ENCODE results near the gene AMPD3.
"Not testable (repeated sequence)": the region's sequence is repeated elsewhere in the genome, so short reads cannot be mapped to it uniquely, and the experiment has no call there.

Gene AMPD3
- 27.0 to 57.8 (median 44.0) reads per million in 4 donors for total RNA-seq

- DNase-seq, result no peak
Observed at GRCh38 chr11:10454878-10455631, at the start of gene AMPD3. TSS of gene AMPD3 (plus strand) at chr11:10455264. CDS start at chr11:10461520, 6,256 bp downstream.

- DNase-seq, result peak in 3 of 5 donors; percentile 10 to 58 (median 23)
Observed at GRCh38 chr11:10405865-10406592, 49.0 kb upstream of the AMPD3 start.

GRCh38 chr11:10407055-10407454 lies 48.0 kb upstream of the AMPD3 start:
- no peak for DNase-seq

- DNase-seq, result no peak
Observed at GRCh38 chr11:10407749-10408685, 47.0 kb upstream of the AMPD3 start.

- peak in 1 of 5 donors; percentile 28 for DNase-seq
Observed at GRCh38 chr11:10409207-10409661, 45.8 kb upstream of the AMPD3 start.

- no peak for DNase-seq
Observed at GRCh38 chr11:10410106-10410843, 44.8 kb upstream of the AMPD3 start.

- DNase-seq, result no peak
Observed at GRCh38 chr11:10410844-10411200, 44.2 kb upstream of the AMPD3 start.

GRCh38 chr11:10412266-10412665 lies 42.8 kb upstream of the AMPD3 start:
- no peak for DNase-seq

- peak in 3 of 5 donors; percentile 23 to 70 (median 33) for DNase-seq
Observed at GRCh38 chr11:10413268-10413667, 41.8 kb upstream of the AMPD3 start.

- DNase-seq, result no peak
Observed at GRCh38 chr11:10414181-10414580, 40.9 kb upstream of the AMPD3 start.

- peak in 1 of 5 donors; percentile 63 for DNase-seq
Observed at GRCh38 chr11:10414659-10415058, 40.4 kb upstream of the AMPD3 start.

GRCh38 chr11:10415817-10416392 lies 39.2 kb upstream of the AMPD3 start:
- no peak for DNase-seq

GRCh38 chr11:10418259-10418949 lies 36.7 kb upstream of the AMPD3 start:
- DNase-seq, result no peak

- DNase-seq, result no peak
Observed at GRCh38 chr11:10418950-10419310, 36.1 kb upstream of the AMPD3 start.

- DNase-seq, result no peak
Observed at GRCh38 chr11:10426475-10426874, 28.6 kb upstream of the AMPD3 start.

- no peak for DNase-seq
Observed at GRCh38 chr11:10428453-10428852, 26.6 kb upstream of the AMPD3 start.

- no peak for DNase-seq
Observed at GRCh38 chr11:10429526-10429925, 25.5 kb upstream of the AMPD3 start.

GRCh38 chr11:10432493-10432892 lies 22.6 kb upstream of the AMPD3 start:
- peak in 1 of 5 donors; percentile 22 for DNase-seq

GRCh38 chr11:10432971-10433370 lies 22.1 kb upstream of the AMPD3 start:
- DNase-seq, result no peak

- DNase-seq, result no peak
Observed at GRCh38 chr11:10436224-10436623, 18.8 kb upstream of the AMPD3 start.

- not testable (repeated sequence) for DNase-seq
Observed at GRCh38 chr11:10436683-10437082, 18.4 kb upstream of the AMPD3 start.

Data from T-helper 1 cell (primary cell).